PFSK-1 (cell line): Measurements from ENCODE around the gene MLLT11.
A peak's percentile ranks its signal among the peaks of the same experiment; 100 is the strongest.

Experiments used
- FOXP2 ChIP-seq: optimal IDR thresholded peaks from 2 replicates; pipeline ENCODE3; 2011; ENCODE audit warnings: borderline replicate concordance, control low read depth, inconsistent platforms; ENCODE audit not compliant: insufficient read depth; ENCODE audit errors: extremely low read length, extremely low read depth
- POLR2AphosphoS5 ChIP-seq: IDR thresholded peaks from 2 replicates; pipeline ENCODE4 v1.6.1; 2012; ENCODE audit warnings: low read depth, mild to moderate bottlenecking, control low read depth, low read length, moderate library complexity
- SIN3A ChIP-seq: IDR thresholded peaks from 2 replicates; pipeline ENCODE4 v1.6.1; 2012; ENCODE audit warnings: mild to moderate bottlenecking, low read length, moderate library complexity, borderline replicate concordance; ENCODE audit not compliant: insufficient read depth
- TAF1 ChIP-seq: IDR thresholded peaks from 2 replicates; pipeline ENCODE4 v1.6.1; 2012; ENCODE audit warnings: low read length, control low read depth, borderline replicate concordance; ENCODE audit not compliant: insufficient read depth
- TF ChIP-seq, protein P1 (sequence below), 2 experiments: IDR thresholded peaks; 2 replicates each; pipeline versions ENCODE4 v1.6.1 to v1.8.0; 2011 to 2012; ENCODE audit warnings: low read depth in 2 of 2, low read length in 2 of 2, control low read depth in 1 of 2, inconsistent platforms in 1 of 2, mild to moderate bottlenecking in 1 of 2, moderate library complexity in 1 of 2; ENCODE audit not compliant: insufficient read depth in 1 of 2

Gene MLLT11

DNA sequence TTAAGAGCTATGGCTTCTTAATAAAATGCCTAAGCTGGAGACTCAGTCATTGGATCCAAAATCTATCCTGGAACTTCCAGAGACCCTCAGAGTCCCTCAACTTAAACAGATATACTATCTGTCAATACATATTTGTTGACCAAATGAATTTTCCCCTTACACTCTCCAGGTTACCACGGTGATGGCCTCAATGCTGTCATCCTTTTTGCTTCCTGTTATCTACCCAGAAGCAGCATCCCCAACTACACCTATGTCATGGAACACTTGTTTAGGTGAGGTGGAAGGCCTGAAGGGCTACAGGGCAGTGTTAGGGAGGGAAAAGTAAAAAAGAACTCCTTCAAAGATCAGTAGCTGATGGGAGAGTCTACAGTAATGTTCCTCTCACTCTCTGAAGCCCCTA lies 17.0 kb upstream of the MLLT11 start:
- TF ChIP-seq SIN3A (no peak), POLR2AphosphoS5 (no peak), FOXP2 (no peak), TAF1 (no peak)
- TF ChIP-seq, protein P1, sequence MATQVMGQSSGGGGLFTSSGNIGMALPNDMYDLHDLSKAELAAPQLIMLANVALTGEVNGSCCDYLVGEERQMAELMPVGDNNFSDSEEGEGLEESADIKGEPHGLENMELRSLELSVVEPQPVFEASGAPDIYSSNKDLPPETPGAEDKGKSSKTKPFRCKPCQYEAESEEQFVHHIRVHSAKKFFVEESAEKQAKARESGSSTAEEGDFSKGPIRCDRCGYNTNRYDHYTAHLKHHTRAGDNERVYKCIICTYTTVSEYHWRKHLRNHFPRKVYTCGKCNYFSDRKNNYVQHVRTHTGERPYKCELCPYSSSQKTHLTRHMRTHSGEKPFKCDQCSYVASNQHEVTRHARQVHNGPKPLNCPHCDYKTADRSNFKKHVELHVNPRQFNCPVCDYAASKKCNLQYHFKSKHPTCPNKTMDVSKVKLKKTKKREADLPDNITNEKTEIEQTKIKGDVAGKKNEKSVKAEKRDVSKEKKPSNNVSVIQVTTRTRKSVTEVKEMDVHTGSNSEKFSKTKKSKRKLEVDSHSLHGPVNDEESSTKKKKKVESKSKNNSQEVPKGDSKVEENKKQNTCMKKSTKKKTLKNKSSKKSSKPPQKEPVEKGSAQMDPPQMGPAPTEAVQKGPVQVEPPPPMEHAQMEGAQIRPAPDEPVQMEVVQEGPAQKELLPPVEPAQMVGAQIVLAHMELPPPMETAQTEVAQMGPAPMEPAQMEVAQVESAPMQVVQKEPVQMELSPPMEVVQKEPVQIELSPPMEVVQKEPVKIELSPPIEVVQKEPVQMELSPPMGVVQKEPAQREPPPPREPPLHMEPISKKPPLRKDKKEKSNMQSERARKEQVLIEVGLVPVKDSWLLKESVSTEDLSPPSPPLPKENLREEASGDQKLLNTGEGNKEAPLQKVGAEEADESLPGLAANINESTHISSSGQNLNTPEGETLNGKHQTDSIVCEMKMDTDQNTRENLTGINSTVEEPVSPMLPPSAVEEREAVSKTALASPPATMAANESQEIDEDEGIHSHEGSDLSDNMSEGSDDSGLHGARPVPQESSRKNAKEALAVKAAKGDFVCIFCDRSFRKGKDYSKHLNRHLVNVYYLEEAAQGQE (IDR thresholded peaks at IDR 0.05; ENCODE audit: insufficient read depth in 1 of 2, low read depth in 2 of 2, low read length in 2 of 2): no peak

- TF ChIP-seq POLR2AphosphoS5: peak; percentile 55; the same call in 1 of the 2 replicates
- TF ChIP-seq, protein P1 (IDR thresholded peaks at IDR 0.05; ENCODE audit: insufficient read depth in 1 of 2, low read depth in 2 of 2, low read length in 2 of 2): no peak
- peak; percentile 77 for TF ChIP-seq FOXP2
- peak; percentile 50; the same call in 1 of the 2 replicates for TF ChIP-seq TAF1
Observed at GRCh38 chr1:151047591-151047924, 12.6 kb upstream of the MLLT11 start, which contains the start of gene C1orf56. Gene C1orf56, plus strand, starts transcription at chr1:151047751. Its CDS starts 97 bp downstream, at chr1:151047848.

DNA sequence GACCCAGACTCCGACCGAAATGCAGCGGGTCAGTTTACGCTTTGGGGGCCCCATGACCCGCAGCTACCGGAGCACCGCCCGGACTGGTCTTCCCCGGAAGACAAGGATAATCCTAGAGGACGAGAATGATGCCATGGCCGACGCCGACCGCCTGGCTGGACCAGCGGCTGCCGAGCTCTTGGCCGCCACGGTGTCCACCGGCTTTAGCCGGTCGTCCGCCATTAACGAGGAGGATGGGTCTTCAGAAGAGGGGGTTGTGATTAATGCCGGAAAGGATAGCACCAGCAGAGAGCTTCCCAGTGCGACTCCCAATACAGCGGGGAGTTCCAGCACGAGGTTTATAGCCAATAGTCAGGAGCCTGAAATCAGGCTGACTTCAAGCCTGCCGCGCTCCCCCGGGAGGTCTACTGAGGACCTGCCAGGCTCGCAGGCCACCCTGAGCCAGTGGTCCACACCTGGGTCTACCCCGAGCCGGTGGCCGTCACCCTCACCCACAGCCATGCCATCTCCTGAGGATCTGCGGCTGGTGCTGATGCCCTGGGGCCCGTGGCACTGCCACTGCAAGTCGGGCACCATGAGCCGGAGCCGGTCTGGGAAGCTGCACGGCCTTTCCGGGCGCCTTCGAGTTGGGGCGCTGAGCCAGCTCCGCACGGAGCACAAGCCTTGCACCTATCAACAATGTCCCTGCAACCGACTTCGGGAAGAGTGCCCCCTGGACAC lies 12.1 kb upstream of the MLLT11 start:
- TF ChIP-seq FOXP2 (peak; percentile 60), POLR2AphosphoS5 (peak; percentile 17; the same call in 1 of the 2 replicates), SIN3A (no peak), TAF1 (0 out of 2 replicates have a peak, but pooled peaks have one; percentile 1)
- TF ChIP-seq, protein P1 (IDR thresholded peaks at IDR 0.05; ENCODE audit: insufficient read depth in 1 of 2, low read depth in 2 of 2, low read length in 2 of 2): no peak

GRCh38 chr1:151048645-151049032 lies 11.6 kb upstream of the MLLT11 start:
- TF ChIP-seq SIN3A: no peak
- TF ChIP-seq FOXP2: no peak
- TF ChIP-seq POLR2AphosphoS5: no peak
- TF ChIP-seq, protein P1 (IDR thresholded peaks at IDR 0.05; ENCODE audit: insufficient read depth in 1 of 2, low read depth in 2 of 2, low read length in 2 of 2): no peak
- no peak for TF ChIP-seq TAF1
